Measurements from ENCODE around the gene PPAT.
"Not testable (repeated sequence)": the region's sequence is repeated elsewhere in the genome, so short reads cannot be mapped to it uniquely, and the experiment has no call there.

PPAT gene

GRCh38 chr4:56374956-56375355 lies 60.5 kb downstream of the PPAT start:
- DNase-seq (ENCODE audit: low read depth) = no peak

GRCh38 chr4:56372774-56373173 lies 62.6 kb downstream of the PPAT start:
- DNase-seq (ENCODE audit: low read depth) = no peak

DNA sequence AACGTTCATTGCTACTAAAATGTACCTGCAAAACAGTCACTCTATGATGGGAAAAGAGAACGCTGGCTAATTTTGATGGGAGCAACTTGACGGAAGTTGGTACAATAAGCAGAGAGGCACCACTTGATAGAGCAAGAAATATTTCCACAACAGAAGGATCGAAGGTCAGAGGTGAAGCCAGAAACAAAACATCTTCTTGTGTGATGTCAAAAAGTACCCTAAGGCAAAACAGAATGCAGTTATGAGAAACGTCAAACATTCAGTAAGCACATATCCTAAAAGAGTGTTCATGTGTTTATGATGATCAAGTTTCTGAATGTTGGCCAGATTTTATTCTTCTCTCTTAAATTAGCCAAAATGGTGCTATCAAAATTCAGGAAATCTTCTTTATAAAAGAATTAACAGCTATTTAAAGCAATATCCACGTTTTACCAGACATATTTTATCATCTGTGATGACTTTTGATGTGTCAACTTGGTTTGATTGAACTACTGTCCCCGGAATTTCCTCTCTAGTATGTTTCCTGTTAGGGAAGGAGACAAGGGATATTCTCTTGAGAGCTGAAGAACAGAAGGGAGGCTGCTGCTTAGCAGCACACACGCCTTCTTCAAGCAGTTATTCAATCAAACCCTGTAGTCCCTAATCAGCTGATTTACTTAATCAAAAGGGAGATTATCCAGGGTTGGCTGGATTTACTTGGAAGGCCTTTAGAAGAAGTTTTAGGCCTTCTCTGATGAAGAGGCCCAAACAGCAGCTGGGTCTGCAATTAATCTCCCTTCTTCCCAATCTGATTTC lies 63.8 kb downstream of the PPAT start:
- DNase-seq (ENCODE audit: low read depth) = no peak

- DNase-seq (ENCODE audit: low read depth) = no peak
Observed at GRCh38 chr4:56370377-56370776, 65.0 kb downstream of the PPAT start.

GRCh38 chr4:56362981-56363380 lies 72.4 kb downstream of the PPAT start:
- DNase-seq (ENCODE audit: low read depth) = not testable (repeated sequence)

- peak; percentile 8 for DNase-seq (ENCODE audit: low read depth)
Observed at GRCh38 chr4:56360071-56360470, 75.3 kb downstream of the PPAT start.

DNA sequence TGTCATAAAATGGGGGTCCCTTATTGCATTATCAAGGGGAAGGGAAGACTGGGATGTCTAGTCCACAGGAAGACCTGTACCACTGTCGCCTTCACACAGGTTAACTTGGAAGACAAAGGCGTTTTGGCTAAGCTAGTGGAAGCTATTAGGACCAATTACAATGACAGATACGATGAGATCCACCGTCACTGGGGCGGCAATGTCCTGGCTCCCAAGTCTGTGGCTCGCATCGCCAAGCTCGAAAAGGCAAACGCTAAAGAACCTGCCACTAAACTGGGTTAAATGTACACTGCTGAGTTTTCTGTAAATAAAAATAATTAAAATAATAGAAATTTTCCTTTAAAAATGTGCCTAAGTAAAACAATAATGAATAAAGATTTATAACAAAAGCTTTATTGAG lies 78.8 kb downstream of the PPAT start:
- DNase-seq (ENCODE audit: low read depth) = no peak

DNA sequence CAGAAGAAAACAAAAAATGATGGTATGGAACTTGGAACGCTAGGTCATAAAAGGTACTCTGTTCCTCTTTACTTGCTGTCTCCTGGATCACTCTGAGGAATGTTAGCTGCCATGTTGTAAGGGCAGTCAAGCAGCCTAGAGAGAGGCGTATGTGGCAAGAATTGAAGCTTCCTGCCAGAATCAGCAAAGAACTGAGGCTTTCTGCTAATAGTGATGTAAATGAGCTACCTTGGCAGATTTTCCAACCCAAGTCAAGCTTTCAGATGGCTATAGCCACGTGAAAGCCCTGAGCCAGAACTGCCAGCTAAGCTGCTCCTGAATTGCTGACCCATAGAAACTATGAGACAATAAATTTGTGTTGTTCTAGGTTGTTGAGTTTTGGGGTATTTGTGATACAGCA lies 86.8 kb downstream of the PPAT start:
- DNase-seq (ENCODE audit: low read depth) = no peak

- DNase-seq (ENCODE audit: low read depth) = no peak
Observed at GRCh38 chr4:56345458-56345857, 90.0 kb downstream of the PPAT start.

Measured in fibroblast of the conjunctiva (primary cell).